ENCODE results near the gene NKAIN2.

NKAIN2 gene

DNA sequence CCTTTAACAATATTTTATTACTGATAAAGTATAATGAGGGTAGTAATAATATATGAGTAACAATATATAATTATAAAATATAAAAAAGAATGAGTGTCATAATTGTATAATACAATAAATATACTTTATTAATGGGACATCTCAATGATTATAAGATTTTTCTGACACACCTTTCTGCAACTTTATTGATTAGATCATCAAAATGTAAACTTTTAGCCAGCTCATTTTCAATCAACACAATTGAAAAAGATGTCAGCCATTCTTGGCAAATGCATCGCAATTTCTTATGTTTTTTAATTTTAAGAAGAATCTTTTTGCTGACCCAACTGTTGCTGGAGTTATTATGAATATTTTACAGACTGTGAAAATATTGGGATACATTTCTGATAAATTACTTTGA lies 1026.2 kb downstream of the NKAIN2 start:
- no peak for DNase-seq (ENCODE audit: low read depth)

DNA sequence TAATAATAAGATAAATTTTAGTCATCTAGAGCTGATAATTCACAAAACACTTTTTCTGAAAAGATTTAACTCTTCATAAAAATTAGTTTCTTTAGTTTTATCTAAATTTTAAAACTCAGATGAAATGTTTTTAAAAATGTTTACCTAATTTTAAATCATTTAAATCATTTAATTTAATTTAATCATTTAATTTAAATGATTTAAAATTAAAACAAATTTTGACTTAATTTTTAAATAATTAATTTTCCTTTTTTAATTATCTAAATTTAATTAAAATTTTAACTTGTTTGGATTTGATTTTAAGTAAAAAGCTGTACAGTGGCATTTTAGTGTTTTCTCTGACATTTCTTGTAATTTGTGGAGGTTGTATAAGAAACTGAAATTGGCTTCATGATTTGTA lies 1026.8 kb downstream of the NKAIN2 start:
- DNase-seq (ENCODE audit: low read depth) = no peak

GRCh38 chr6:124854338-124854922 lies 1050.8 kb downstream of the NKAIN2 start:
- no peak for DNase-seq (ENCODE audit: low read depth)

GRCh38 chr6:124857746-124858145 lies 1054.1 kb downstream of the NKAIN2 start:
- DNase-seq (ENCODE audit: low read depth) = no peak

GRCh38 chr6:124858564-124858963 lies 1054.9 kb downstream of the NKAIN2 start:
- no peak for DNase-seq (ENCODE audit: low read depth)

DNA sequence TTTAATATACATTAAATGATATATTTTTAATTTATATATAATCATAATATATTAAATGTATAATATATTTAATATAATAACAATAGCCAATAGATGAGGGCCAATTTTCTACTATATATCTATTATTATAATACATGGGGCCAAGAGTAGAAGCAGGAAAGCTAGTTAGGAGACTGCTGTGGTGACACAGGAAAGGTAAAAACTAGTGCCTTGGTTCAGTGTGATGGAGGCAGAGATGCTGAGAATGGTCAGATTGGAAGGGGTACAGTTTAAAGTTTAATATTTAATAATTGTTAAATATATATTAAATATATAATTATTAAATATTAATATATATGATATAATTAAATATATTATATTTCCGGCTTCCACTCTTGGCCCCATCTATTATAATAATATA lies 1055.7 kb downstream of the NKAIN2 start:
- no peak for DNase-seq (ENCODE audit: low read depth)

GRCh38 chr6:124866040-124866439 lies 1062.4 kb downstream of the NKAIN2 start:
- DNase-seq (ENCODE audit: low read depth) = no peak

GRCh38 chr6:124867121-124867520 lies 1063.5 kb downstream of the NKAIN2 start:
- no peak for DNase-seq (ENCODE audit: low read depth)

GRCh38 chr6:124868481-124868880 lies 1064.8 kb downstream of the NKAIN2 start:
- DNase-seq (ENCODE audit: low read depth) = no peak

DNA sequence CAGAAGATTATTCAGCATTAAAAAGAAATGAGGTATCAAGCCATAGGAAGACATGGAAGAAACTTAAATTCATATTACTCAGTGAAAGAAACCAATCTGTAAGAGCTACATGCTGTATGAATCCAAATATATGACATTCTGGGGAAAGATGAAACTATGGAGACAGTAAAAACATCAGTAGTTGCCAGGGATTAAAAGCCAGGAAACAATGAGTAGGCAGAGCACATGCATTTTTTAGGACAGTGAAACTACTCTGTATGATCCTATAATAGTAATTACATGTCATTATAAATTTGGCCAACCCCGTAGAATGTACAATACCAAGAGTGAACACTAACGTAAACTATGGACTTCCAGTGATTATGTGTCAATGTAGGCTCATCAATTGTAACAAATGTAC lies 1065.8 kb downstream of the NKAIN2 start:
- DNase-seq (ENCODE audit: low read depth) = no peak

DNA sequence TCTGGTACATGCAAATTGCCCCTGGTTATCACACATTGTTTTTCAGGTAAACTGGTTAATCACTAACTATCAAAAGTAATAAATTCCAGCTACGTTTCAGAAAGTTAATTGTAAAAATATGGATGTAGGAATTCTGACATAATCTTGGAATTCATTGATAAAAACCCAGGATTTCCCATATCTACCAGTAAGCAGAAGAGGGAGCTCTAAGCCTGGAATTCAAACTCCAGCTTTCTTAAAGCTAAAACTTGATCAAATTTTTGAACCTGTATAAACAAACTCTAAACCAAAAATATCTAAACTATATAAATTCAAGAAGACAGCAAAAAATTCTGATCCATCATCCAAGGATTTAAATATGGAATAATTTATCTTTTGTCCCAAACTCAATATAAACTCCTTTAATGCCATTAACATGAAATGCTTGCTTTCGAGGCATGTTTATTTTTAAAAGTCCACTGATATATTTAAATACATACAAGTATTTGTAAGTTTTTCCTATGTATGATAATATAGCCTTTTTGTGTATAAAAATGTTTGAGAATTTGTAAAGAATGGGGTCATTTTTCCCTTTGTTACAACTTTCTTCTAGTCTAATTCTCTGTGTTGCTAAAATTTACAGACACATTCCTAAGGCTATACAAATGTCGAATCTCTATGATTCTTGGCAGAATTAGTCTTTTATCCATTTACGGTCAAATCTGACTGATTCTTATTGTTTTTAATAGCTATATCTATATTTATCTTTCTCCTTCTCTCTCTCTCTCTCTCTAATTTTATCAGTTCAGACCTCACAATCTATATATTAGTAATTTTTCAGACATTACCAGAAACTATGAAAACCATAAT lies 1067.2 kb downstream of the NKAIN2 start:
- no peak for DNase-seq (ENCODE audit: low read depth)

- DNase-seq (ENCODE audit: low read depth) = no peak
Measured at GRCh38 chr6:124872361-124873065, 1068.8 kb downstream of the NKAIN2 start.

DNA sequence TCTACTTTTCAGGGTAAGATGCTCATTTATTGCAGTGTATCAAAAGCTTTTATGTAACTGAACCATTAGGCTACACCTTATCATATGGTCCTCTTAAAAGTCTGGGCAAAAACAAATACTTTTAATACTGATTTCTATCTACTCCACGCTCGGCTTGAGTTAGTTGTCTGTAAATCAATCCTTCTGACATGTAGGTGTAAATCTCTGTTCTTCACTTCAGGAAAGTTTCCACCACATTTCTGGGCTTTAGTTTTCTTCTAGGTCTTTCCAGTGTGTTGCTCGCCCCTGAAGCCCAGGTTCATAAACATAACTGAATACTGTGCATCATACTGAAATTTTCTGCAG lies 1069.4 kb downstream of the NKAIN2 start:
- DNase-seq (ENCODE audit: low read depth) = no peak

Data from CMK (cell line).